Osteocyte (in vitro differentiated cells): Measurements from ENCODE around the gene VEGFA. TPM values are rescaled to one million over a fixed set of nuclear protein-coding genes. Genes with fewer than 3 reads are reported as not detected.

Experiments
- DNase-seq: peaks from one replicate; pipeline ENCODE4 v3.0.0; 2021; ENCODE audit warnings: mixed read lengths; ENCODE audit not compliant: unreplicated experiment; ENCODE audit errors: extremely low spot score
- H3K27ac Mint-ChIP-seq: one replicate; pipeline ENCODE4 v1.8.0; 2021; ENCODE audit warnings: mild to moderate bottlenecking, mixed read lengths; ENCODE audit not compliant: unreplicated experiment
- H3K27me3 Mint-ChIP-seq: one replicate; pipeline ENCODE4 v1.8.0; 2021; ENCODE audit warnings: mixed read lengths; ENCODE audit not compliant: unreplicated experiment
- H3K36me3 Mint-ChIP-seq: one replicate; pipeline ENCODE4 v1.8.0; 2021; ENCODE audit warnings: mixed read lengths; ENCODE audit not compliant: unreplicated experiment
- H3K4me1 Mint-ChIP-seq: one replicate; pipeline ENCODE4 v1.8.0; 2021; ENCODE audit warnings: mixed read lengths; ENCODE audit not compliant: unreplicated experiment
- H3K4me3 Mint-ChIP-seq: one replicate; pipeline ENCODE4 v1.8.0; 2021; ENCODE audit warnings: mild to moderate bottlenecking, moderate library complexity, mixed read lengths; ENCODE audit not compliant: unreplicated experiment
- H3K9me3 Mint-ChIP-seq: one replicate; pipeline ENCODE4 v1.8.0; 2021; ENCODE audit warnings: mixed read lengths; ENCODE audit not compliant: unreplicated experiment
- CTCF ChIP-seq: fragments of 200-600 bp; sonication (generic); IDR thresholded peaks from 2 replicates; pipeline ENCODE4 v1.5.0; 2021; ENCODE audit warnings: antibody characterized with exemption, mild to moderate bottlenecking, moderate library complexity
- total RNA-seq: library from RNA; stranded (reverse); gene quantifications from 2 replicates; pipeline ENCODE4 v1.2.1, GENCODE V29; 2021

VEGFA gene
- total RNA-seq, 1 donor from 2014 or later: 69.7 TPM

GRCh38 chr6:43820486-43820885, 50.5 kb downstream of the VEGFA start:
- H3K9me3 Mint-ChIP-seq: no peaks in the 10 kb centered on the region
- H3K27ac Mint-ChIP-seq: no peak overlapping the region
- no peak overlapping the region for H3K4me3 Mint-ChIP-seq
- no peak for DNase-seq
- no peak for TF ChIP-seq CTCF
- no peaks in the 10 kb centered on the region for H3K36me3 Mint-ChIP-seq
- peaks cover 54% of the 10 kb centered on the region for H3K27me3 Mint-ChIP-seq
- H3K4me1 Mint-ChIP-seq: no peaks in the 10 kb centered on the region

- H3K4me3 Mint-ChIP-seq: no peak overlapping the region
- TF ChIP-seq CTCF: no peak
- no peaks in the 10 kb centered on the region for H3K4me1 Mint-ChIP-seq
- no peak overlapping the region for H3K27ac Mint-ChIP-seq
- no peaks in the 10 kb centered on the region for H3K36me3 Mint-ChIP-seq
- no peak for DNase-seq
- peaks cover 55% of the 10 kb centered on the region for H3K27me3 Mint-ChIP-seq
- no peaks in the 10 kb centered on the region for H3K9me3 Mint-ChIP-seq
Observed at GRCh38 chr6:43821101-43821886, 51.3 kb downstream of the VEGFA start.

- Mint-ChIP-seq H3K27me3 (peaks cover 58% of the 10 kb centered on the region), H3K36me3 (no peaks in the 10 kb centered on the region), H3K4me1 (no peaks in the 10 kb centered on the region), H3K4me3 (no peak overlapping the region), H3K27ac (no peak overlapping the region), H3K9me3 (no peaks in the 10 kb centered on the region)
- no peak for TF ChIP-seq CTCF
- DNase-seq: no peak
Observed at GRCh38 chr6:43823390-43823789, 53.4 kb downstream of the VEGFA start.

- TF ChIP-seq CTCF: no peak
- no peak for DNase-seq
- H3K36me3 Mint-ChIP-seq: no peaks in the 10 kb centered on the region
Observed at GRCh38 chr6:43823879-43824702, 54.1 kb downstream of the VEGFA start.

GRCh38 chr6:43824703-43825064, 54.7 kb downstream of the VEGFA start:
- H3K9me3 Mint-ChIP-seq: no peaks in the 10 kb centered on the region
- no peaks in the 10 kb centered on the region for H3K4me1 Mint-ChIP-seq
- no peaks in the 10 kb centered on the region for H3K36me3 Mint-ChIP-seq
- H3K4me3 Mint-ChIP-seq: no peak overlapping the region
- peaks cover 58% of the 10 kb centered on the region for H3K27me3 Mint-ChIP-seq
- no peak overlapping the region for H3K27ac Mint-ChIP-seq
- no peak for TF ChIP-seq CTCF
- no peak for DNase-seq

More at GRCh38 chr6:43823879-43824702, 54.1 kb downstream of the VEGFA start:
- Mint-ChIP-seq H3K4me3 (no peak overlapping the region), H3K27me3 (peaks cover 57% of the 10 kb centered on the region), H3K4me1 (no peaks in the 10 kb centered on the region), H3K27ac (no peak overlapping the region), H3K9me3 (no peaks in the 10 kb centered on the region)
